ENCODE results near the gene MFSD11. TPM values are rescaled to one million over a fixed set of nuclear protein-coding genes. Genes with fewer than 3 reads are reported as not detected.
"Not testable (repeated sequence)": the region's sequence is repeated elsewhere in the genome, so short reads cannot be mapped to it uniquely, and the experiment has no call there.

MFSD11 gene
- total and polyA plus RNA-seq, 7 donors: 6.6 to 46.2 (median 27.5) TPM

- peak; percentile 80 for DNase-seq
- not testable (repeated sequence) for H3K9me3 ChIP-seq
- intact Hi-C loops (cut with DNase I): loop anchor here (2.0 to 5.0 kb wide), 3 partner anchors 21 to 88 kb away; no protein-coding TSS in a partner anchor
Measured at GRCh38 chr17:76709951-76710862, 27.7 kb upstream of the MFSD11 start.

GRCh38 chr17:76710863-76711611 is 26.9 kb upstream of the MFSD11 start, which contains the start of gene MXRA7:
MXRA7 (minus strand) TSS chr17:76710965; CDS start chr17:76710946, 19 bp downstream.
- Histone ChIP-seq H3K27ac (peak within 1 kb of the TSS; percentile 97 to 100 (median 98)), H3K4me3 (peak within 1 kb of the TSS; percentile 68 to 94 (median 78)), H3K27me3 (no peaks in the 10 kb centered on the region), H3K36me3 (peaks cover 7 to 24% (median 10%) of the 10 kb centered on the region in 4 donors), H3K9me3 (no peaks in the 10 kb centered on the region), H3K4me1 (peaks cover 0 to 71% (median 59%) of the 10 kb centered on the region in 4 donors)
- peak; percentile 93 for DNase-seq
- intact Hi-C loops (cut with DNase I): loop anchor here (2.0 to 5.0 kb wide), 3 partner anchors 22 to 89 kb away; no protein-coding TSS in a partner anchor
- 3 to 6% methylated on average over 55 to 56 of the region's 56 CpGs for WGBS, 2 donors
- TF ChIP-seq POLR2AphosphoS5 (IDR thresholded peaks at IDR 0.05): peak; percentile 3 to 62 (median 58)
- TF ChIP-seq CTCF (IDR thresholded peaks at IDR 0.05): no peak
- peak in 1 of 4 donors; percentile 16 for TF ChIP-seq EP300 (IDR thresholded peaks at IDR 0.05)

More at GRCh38 chr17:76709951-76710862, 27.7 kb upstream of the MFSD11 start:
- Histone ChIP-seq H3K4me3 (peak overlapping the region; percentile 68 to 94 (median 78)), H3K27ac (peak overlapping the region; percentile 97 to 100 (median 98)), H3K36me3 (peaks cover 0 to 15% (median 3%) of the 10 kb centered on the region in 4 donors), H3K4me1 (peaks cover 0 to 72% (median 58%) of the 10 kb centered on the region in 4 donors)
- not testable (repeated sequence) for H3K27me3 ChIP-seq
- TF ChIP-seq POLR2AphosphoS5 (IDR thresholded peaks at IDR 0.05): peak in 2 of 4 donors; percentile 36 to 40
- 8 to 15% methylated on average over 50 to 51 of the region's 79 CpGs for WGBS, 2 donors

- Histone ChIP-seq H3K27ac (peak overlapping the region; percentile 92 to 100 (median 96)), H3K4me1 (peaks cover 0 to 70% (median 55%) of the 10 kb centered on the region in 4 donors), H3K36me3 (peaks cover 7 to 37% (median 21%) of the 10 kb centered on the region in 4 donors)
- intact Hi-C loops (cut with DNase I): loop anchor here (5.0 kb wide), 2 partner anchors 40 to 90 kb away; no protein-coding TSS in a partner anchor
- not testable (repeated sequence) for H3K27me3 ChIP-seq, H3K4me3 ChIP-seq, DNase-seq, H3K9me3 ChIP-seq
- 66 to 77% methylated on average over 7 of the region's 7 CpGs for WGBS, 2 donors
Measured at GRCh38 chr17:76712321-76712720, 25.6 kb upstream of the MFSD11 start.

- peak overlapping the region in 2 of 4 donors; percentile 69 to 92 for H3K27ac ChIP-seq
Measured at GRCh38 chr17:76713765-76714164, 24.2 kb upstream of the MFSD11 start.

More at GRCh38 chr17:76713765-76714164, 24.2 kb upstream of the MFSD11 start:
- H3K27me3 ChIP-seq: no peaks in the 10 kb centered on the region
- H3K36me3 ChIP-seq: peaks cover 14 to 51% (median 34%) of the 10 kb centered on the region in 4 donors
- DNase-seq: no peak
- WGBS, 2 donors: 96 to 97% methylated on average over 7 of the region's 7 CpGs
- TF ChIP-seq POLR2A (IDR thresholded peaks at IDR 0.05) (no peak), POLR2AphosphoS5 (IDR thresholded peaks at IDR 0.05) (no peak), EP300 (IDR thresholded peaks at IDR 0.05) (no peak), CTCF (IDR thresholded peaks at IDR 0.05) (no peak)
- peaks cover 0 to 56% (median 40%) of the 10 kb centered on the region in 4 donors for H3K4me1 ChIP-seq
- no peaks in the 10 kb centered on the region for H3K9me3 ChIP-seq
- no peak overlapping the region for H3K4me3 ChIP-seq
- intact Hi-C loops (cut with DNase I): loop anchor here (2.0 to 5.0 kb wide), 3 partner anchors 31 to 91 kb away; no protein-coding TSS in a partner anchor

Measured in sigmoid colon (tissue), 7 donors.